SK-N-SH treated with all-trans-retinoic acid at 6 μM for 48 hours (cell line): ENCODE data around the gene THADA.

Experiments
- CSDC2 ChIP-seq: fragments of 250-450 bp; sonication (Bioruptor Pico); IDR thresholded peaks from 2 replicates; pipeline ENCODE4 v1.5.0; 2020; ENCODE audit warnings: mild to moderate bottlenecking, moderate library complexity
- ESRRG ChIP-seq: fragments of 250-450 bp; sonication (Bioruptor Pico); IDR thresholded peaks from 2 replicates; pipeline ENCODE4 v1.6.1; 2021; ENCODE audit warnings: mild to moderate bottlenecking
- PATZ1 ChIP-seq: fragments of 250-450 bp; sonication (Bioruptor Pico); IDR thresholded peaks from 2 replicates; pipeline ENCODE4 v1.8.0; 2020; ENCODE audit warnings: mild to moderate bottlenecking, moderate library complexity, borderline replicate concordance
- PPARA ChIP-seq: fragments of 250-450 bp; sonication (Bioruptor Pico); IDR thresholded peaks from 2 replicates; pipeline ENCODE4 v1.5.0; 2020; ENCODE audit warnings: mild to moderate bottlenecking, borderline replicate concordance
- TCF4 ChIP-seq: fragments of 250-450 bp; sonication (Bioruptor Pico); IDR thresholded peaks from 2 replicates; pipeline ENCODE4 v1.8.0; 2021; ENCODE audit warnings: mild to moderate bottlenecking, moderate library complexity, borderline replicate concordance
- TSHZ2 ChIP-seq: fragments of 250-450 bp; sonication (Bioruptor Pico); IDR thresholded peaks from 2 replicates; pipeline ENCODE4 v1.5.0; 2020; ENCODE audit warnings: mild to moderate bottlenecking, moderate library complexity
- ZC3H10 ChIP-seq: fragments of 250-450 bp; sonication (Bioruptor Pico); IDR thresholded peaks from 2 replicates; pipeline ENCODE4 v1.5.1; 2021; ENCODE audit warnings: mild to moderate bottlenecking, moderate library complexity
- ZFP3 ChIP-seq: fragments of 250-450 bp; sonication (Bioruptor Pico); IDR thresholded peaks from 2 replicates; pipeline ENCODE4 v1.5.0; 2020; ENCODE audit warnings: mild to moderate bottlenecking, moderate library complexity
- ZFP30 ChIP-seq: fragments of 450-650 bp; formaldehyde crosslinking; IDR thresholded peaks from 2 replicates; pipeline ENCODE4 v1.5.0; 2022; ENCODE audit warnings: mild to moderate bottlenecking, moderate library complexity
- TF ChIP-seq, protein P1 (sequence below): fragments of 250-450 bp; sonication (Bioruptor Pico); IDR thresholded peaks from 2 replicates; pipeline ENCODE4 v1.5.1; 2021; ENCODE audit warnings: mild to moderate bottlenecking, moderate library complexity

DNA sequence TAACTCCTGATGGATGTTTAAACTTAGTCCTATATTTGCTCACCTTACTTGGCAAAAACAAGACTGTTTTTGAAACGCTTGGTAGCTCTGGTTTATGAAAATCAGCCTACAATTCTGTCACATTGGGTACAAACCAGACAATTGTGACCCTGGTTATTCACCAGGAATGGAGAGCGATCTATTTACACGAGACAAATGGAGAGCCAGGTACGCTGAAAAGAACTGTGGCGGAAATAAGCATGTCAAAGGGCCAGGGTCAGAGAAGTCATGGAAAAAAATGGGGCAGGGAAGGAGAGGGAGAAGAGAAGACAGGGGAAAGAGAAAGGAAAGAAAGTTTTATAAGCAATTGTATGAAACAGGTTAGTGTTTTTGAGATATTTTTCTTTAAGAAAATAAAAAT, 250.0 kb downstream of the THADA start:
- TF ChIP-seq ZFP30 (CRISPR knock-in tag): no peak
- TF ChIP-seq ZFP3 (CRISPR knock-in tag): no peak
- TF ChIP-seq ZC3H10 (CRISPR knock-in tag): no peak
- TF ChIP-seq, protein P1, sequence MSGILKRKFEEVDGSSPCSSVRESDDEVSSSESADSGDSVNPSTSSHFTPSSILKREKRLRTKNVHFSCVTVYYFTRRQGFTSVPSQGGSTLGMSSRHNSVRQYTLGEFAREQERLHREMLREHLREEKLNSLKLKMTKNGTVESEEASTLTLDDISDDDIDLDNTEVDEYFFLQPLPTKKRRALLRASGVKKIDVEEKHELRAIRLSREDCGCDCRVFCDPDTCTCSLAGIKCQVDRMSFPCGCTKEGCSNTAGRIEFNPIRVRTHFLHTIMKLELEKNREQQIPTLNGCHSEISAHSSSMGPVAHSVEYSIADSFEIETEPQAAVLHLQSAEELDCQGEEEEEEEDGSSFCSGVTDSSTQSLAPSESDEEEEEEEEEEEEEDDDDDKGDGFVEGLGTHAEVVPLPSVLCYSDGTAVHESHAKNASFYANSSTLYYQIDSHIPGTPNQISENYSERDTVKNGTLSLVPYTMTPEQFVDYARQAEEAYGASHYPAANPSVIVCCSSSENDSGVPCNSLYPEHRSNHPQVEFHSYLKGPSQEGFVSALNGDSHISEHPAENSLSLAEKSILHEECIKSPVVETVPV (CRISPR knock-in tag): no peak
- TF ChIP-seq ESRRG: no peak
- TF ChIP-seq TSHZ2 (CRISPR knock-in tag): no peak
- no peak for TF ChIP-seq TCF4
- no peak for TF ChIP-seq PATZ1 (CRISPR knock-in tag)
- TF ChIP-seq CSDC2 (CRISPR knock-in tag): no peak
- no peak for TF ChIP-seq PPARA
